Limb (tissue), 2 donors: ENCODE results near the gene ANKRD34C.
"Not testable (repeated sequence)": the region's sequence is repeated elsewhere in the genome, so short reads cannot be mapped to it uniquely, and the experiment has no call there.

Experiments used
- DNase-seq, 2 donors: peaks; one replicate each; pipeline ENCODE4 v3.0.0-alpha.2; 2016; ENCODE audit errors: extremely low spot score in 2 of 2

The ANKRD34C gene

DNA sequence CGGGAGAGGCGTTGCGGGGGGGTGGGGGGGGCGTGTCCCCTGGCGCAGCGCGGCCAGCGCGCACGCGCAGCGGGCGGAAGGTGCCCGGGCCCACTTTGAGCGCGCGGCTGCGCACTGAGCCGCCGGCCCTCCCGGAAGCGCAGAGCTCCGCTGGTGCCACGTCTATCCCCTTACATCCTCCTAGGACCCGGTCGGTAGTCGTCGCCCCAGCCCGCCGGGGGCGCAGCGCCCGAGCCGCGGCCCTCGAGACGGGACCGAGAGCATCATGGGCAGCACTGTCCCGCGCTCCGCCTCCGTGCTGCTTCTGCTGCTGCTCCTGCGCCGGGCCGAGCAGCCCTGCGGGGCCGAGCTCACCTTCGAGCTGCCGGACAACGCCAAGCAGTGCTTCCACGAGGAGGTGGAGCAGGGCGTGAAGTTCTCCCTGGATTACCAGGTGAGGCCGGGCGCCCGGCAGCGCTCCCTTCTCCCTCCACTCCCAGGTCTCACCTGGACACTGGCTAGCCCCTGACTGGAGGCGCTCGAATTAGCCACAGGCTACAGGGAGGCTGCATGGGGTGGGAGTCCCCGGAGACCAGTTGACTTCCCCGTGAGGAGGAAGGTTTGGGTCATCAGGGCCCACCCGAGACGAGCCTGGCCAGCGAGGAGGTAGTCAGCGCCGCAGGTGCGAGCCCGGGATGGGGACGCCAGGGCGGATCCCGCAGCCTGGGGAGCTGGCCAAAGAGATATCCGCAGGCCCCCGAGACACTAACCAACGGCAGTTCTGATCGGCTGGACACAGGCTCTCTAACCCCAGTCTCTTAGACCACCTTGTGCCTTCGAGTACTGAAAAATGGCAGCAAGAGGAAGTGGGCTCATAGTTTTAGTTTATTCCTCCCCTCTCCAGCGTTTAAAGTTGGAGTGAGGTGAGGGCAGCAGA is 28.7 kb downstream of the ANKRD34C start, which contains the start of gene TMED3:
TSS of gene TMED3 (plus strand) at position 128 of the 916 bp plus-strand sequence. CDS start at position 266, 138 bp downstream.
- peak; percentile 86 to 89 for DNase-seq

DNA sequence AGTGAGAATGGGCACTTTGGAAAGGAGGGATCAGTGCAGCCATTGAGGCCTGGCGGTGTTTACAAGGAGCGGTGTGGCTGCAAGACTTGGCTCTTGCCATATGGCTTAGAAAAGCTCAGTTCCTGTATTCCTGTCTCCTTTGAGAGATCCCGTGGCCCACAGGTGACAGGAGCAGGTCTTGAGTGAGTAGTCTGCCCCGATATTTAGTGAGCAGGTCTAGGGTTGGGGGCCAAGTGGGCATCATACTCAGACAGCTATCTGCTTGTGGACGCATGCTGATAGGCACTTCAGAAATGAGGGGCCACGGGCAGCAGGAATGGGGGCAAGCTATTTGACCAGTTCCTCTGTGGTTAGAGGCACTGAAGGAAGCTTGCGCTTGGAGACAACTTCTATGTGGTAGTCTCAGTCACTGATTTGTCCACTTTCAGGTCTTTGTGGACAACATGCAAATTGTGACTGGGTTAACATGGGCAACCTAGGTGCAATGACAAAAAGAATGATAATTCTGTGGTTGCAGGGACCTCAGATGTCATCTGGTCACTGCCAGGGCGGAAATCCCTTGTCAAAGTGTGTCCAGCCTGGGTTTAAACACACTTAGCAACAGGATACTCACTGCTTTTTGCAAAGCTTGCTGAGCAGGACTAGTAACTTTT is 29.5 kb downstream of the ANKRD34C start:
- no peak for DNase-seq

DNA sequence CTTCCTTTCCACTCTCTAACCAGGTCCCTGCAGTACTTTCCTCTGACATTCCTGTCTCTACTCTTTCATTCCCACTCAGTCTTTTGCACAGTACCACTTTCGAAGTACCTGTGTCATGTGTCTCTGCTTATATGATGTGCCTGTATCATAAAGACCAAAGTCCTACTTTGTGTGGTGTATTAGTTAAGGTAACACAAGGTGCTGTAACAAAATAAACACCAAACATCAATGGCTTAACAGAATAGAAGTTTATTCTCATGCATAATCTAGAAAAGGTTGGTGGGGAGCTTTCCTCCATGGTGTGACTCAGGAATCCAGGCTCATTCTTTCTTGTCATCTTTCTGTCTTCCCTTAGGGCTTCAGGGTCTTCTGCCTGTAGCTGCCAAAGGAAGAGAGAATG is 31.7 kb downstream of the ANKRD34C start:
- DNase-seq = no peak

DNA sequence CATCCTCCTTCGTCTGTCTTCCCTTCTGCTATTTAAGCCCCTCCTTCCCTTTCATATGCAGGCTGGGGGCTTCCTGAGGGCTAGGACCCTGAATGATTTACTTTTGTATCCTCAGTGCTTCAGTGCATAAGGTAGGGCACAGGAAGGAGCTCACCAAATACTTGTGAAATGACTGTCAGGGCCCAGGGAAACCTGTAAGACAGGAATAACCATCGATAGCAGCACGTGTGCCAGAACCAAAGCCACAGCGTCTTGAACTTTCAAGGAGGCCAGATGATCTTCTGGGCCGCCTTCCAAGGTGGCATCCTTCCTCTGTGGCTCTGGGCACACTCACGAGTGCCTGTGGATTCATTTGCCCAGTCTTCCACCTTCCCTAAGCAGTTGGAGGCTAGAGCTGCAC is 32.3 kb downstream of the ANKRD34C start:
- no peak for DNase-seq

DNA sequence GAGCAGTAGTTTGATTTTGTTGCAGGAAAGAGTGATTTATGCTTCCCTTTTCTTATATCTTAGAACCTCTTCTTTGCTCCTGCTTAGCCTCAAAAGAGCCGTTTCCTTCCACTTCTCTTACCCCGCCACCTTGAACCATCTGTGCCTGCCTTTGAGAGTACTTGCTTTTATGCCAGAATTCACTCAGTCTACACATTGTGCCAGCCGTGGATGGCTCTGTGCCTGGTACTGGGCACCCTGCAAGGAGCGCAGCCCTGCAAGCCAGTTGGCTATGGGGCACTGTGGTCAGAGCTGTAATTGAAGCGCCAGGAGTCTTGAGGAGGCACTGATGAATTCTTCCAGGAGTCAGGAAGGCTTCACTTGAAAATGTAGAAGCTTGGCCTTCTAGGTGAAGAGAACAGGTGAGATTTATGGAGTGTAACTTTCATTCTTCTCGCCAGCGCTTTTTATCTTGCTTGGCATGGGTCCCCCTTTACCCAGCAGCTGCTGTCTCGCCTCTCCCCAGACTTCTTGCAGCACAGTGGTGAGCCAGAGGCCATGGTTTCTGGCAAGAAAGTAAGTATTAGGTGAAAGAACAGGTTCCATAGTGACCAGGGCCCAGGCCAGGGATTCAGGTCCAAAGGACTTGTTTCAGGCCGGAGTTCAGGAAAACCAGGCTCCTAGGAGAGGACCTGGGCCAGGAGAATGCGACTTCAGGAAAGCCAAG is 33.3 kb downstream of the ANKRD34C start:
- no peak for DNase-seq

DNA sequence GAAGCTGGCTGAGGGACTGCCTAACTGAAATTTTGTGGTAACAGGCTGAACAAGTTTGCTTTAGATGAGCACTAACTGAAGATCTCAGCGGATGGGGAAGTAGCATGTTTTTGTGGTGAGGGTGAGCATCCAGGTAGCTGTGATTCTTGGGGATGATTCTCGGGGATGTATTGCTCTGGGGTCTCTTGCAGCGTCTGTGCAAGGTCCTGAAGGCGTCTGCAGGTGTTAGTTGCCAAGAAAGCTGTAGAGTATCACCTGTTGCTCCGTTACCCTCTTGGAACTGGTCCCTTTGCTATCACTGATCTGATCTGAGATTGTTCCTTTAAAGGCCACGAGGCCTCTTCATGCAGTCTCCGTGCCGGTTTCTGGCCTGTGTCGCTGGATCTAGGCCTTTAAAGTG is 34.3 kb downstream of the ANKRD34C start:
- no peak for DNase-seq

DNA sequence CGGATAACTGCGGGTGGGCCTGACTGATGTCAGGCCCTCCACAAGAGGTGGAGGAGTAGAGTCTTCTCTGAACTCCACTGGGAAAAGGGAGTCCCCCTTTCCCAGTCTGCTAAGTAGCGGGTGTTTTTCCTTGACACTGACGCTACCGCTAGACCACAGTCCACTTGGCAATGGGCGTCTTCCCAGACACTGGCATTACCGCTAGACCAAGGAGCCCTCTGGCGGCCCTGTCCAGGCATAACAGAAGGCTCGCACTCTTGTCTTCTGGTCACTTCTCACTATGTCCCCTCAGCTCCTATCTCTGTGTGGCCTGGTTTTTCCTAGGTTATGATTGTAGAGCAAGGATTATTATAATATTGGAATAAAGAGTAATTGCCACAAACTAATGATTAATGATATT is 37.5 kb downstream of the ANKRD34C start:
- DNase-seq = not testable (repeated sequence)

DNA sequence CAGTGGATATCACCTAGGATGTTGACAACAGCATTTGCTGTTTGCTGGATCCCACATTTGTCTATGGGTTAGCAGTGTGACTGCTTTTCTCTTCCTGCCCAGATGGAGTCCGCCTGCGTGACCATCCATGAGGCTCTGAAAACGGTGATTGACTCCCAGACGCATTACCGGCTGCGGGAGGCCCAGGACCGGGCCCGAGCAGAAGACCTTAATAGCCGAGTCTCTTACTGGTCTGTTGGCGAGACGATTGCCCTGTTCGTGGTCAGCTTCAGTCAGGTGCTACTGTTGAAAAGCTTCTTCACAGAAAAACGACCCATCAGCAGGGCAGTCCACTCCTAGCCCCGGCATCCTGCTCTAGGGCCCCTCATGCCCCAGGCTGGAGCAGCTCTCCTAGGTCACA is 39.4 kb downstream of the ANKRD34C start:
- DNase-seq = no peak

DNA sequence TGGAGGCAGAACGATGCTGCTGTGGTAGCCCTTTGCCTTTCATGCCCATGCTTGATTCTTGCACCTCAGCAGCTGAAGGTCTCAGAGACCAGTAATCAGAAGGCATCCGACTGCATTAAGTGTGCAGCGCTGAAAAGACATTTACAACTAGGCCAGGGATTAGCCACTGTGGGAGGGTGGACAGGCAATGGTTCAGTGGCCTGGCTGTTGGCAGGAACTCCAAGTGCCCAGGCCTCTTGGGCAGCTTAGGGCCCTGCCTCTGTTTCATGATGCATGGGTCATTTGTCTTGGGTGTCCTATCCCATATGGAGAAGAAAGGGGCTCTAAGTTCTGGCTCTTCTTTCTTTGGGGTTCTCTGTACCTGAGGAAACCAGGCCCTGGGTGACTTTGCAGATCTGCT is 39.8 kb downstream of the ANKRD34C start:
- no peak for DNase-seq

DNA sequence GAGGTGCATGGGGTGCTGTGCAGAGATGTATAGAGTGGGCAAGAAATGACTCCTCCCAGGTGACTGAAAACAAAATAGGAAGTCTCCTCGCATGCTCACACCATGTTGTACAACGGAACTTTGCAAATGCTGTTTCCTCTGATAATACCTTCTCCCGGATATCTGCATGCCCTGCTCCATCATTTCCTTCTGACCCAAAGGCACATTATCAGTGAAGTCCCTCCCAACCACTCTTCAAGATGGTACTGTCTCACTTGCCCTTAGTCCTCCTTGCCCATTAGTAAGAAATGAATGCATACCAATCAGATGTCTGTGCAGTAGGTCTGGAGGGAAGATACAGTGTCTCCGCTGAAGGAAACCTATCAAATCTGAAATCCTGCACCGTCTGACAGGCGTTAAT is 40.4 kb downstream of the ANKRD34C start:
- DNase-seq = no peak

DNA sequence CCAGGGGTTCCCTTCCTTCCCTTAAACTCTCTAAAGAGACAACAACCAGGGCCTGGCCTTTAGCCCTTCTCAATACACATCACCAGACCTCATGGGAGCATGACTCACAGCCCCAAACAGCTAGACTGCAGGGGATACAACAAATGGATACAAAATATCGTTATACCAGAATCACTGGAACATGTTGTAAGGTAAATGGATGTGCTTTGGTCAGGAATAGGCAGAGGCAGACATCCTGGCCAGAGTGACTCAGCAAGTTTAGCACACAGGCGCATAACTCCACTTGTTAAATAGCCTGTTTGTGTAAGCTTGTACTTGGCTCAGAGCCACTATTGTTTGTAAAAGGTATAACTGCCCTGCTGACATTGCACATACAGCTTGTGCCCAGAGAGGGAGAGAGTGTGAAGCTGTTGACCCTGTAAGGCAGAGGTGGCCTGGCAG is 46.7 kb downstream of the ANKRD34C start:
- DNase-seq = no peak
